Stimulated activated naive CD8-positive, alpha-beta T cell treated with anti-CD3 and anti-CD28 coated beads, Interleukin-15, amount 100 ng/mL, for 72 hours (primary cell): ENCODE measurements around the gene TICRR.

ENCODE experiments used
- ATAC-seq: fragments of 150-1000 bp; cut with Tn5 transposase; 2 replicates; pipeline ENCODE4 v1.10.0; 2021; ENCODE audit warnings: mild to moderate bottlenecking, moderate library complexity
- DNase-seq, 2 donors: peaks; one replicate each; pipeline ENCODE4 v3.0.0; 2021 to 2022
- H3K27ac Mint-ChIP-seq, 2 donors: one replicate each; pipeline ENCODE4 v1.8.0; 2022; ENCODE audit warnings: mild to moderate bottlenecking in 2 of 2, mixed read lengths in 2 of 2, moderate library complexity in 2 of 2
- H3K27me3 Mint-ChIP-seq: one replicate; pipeline ENCODE4 v1.8.0; 2022; ENCODE audit warnings: mixed read lengths
- H3K4me1 Mint-ChIP-seq: one replicate; pipeline ENCODE4 v1.8.0; 2022; ENCODE audit warnings: mild to moderate bottlenecking, mixed read lengths
- H3K4me3 Mint-ChIP-seq, 2 donors: one replicate each; pipeline ENCODE4 v1.8.0; 2022; ENCODE audit warnings: mild to moderate bottlenecking in 2 of 2, mixed read lengths in 2 of 2, moderate library complexity in 1 of 2
- H3K9me3 Mint-ChIP-seq, 2 donors: one replicate each; pipeline ENCODE4 v1.8.0; 2022; ENCODE audit warnings: mixed read lengths in 2 of 2

TICRR gene

GRCh38 chr15:89669309-89669865 is 94.1 kb downstream of the TICRR start:
- H3K27me3 Mint-ChIP-seq: peaks cover 37% of the 10 kb centered on the region
- H3K9me3 Mint-ChIP-seq: no peaks in the 10 kb centered on the region
- no peak for ATAC-seq
- H3K4me3 Mint-ChIP-seq: no peak overlapping the region
- H3K4me1 Mint-ChIP-seq: peaks cover 13% of the 10 kb centered on the region
- DNase-seq: no peak
- H3K27ac Mint-ChIP-seq: no peak overlapping the region

DNA sequence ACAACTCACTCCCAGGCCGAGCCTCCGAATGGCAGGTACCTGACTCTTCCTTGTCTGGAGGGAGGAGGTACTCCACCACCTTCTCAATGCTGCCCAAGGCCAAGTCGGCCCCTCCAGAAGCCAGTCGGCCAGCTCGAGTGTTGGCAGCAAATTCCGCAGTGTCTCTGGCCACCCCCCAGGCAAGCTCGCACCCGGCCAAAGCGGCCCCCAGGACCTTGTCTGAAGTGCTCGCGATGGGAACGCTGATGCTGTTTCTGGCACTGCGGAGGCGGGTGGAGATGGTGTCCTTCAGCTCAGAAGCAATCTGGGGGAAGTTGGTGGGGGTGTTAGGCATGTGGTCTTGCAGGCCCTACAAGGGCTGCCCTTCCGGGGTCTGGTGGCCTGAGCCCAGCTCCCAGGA is 94.7 kb downstream of the TICRR start:
- ATAC-seq (no peak), DNase-seq (no peak)
- Mint-ChIP-seq H3K4me3 (no peak overlapping the region), H3K9me3 (no peaks in the 10 kb centered on the region), H3K27ac (no peak overlapping the region), H3K27me3 (peaks cover 31% of the 10 kb centered on the region), H3K4me1 (peaks cover 13% of the 10 kb centered on the region)

- Mint-ChIP-seq H3K4me1 (peaks cover 13% of the 10 kb centered on the region), H3K27ac (no peak overlapping the region), H3K9me3 (no peaks in the 10 kb centered on the region), H3K4me3 (no peak overlapping the region), H3K27me3 (peaks cover 23% of the 10 kb centered on the region)
- ATAC-seq: no peak
- DNase-seq: no peak
Measured at GRCh38 chr15:89670971-89671560, 95.8 kb downstream of the TICRR start.

DNA sequence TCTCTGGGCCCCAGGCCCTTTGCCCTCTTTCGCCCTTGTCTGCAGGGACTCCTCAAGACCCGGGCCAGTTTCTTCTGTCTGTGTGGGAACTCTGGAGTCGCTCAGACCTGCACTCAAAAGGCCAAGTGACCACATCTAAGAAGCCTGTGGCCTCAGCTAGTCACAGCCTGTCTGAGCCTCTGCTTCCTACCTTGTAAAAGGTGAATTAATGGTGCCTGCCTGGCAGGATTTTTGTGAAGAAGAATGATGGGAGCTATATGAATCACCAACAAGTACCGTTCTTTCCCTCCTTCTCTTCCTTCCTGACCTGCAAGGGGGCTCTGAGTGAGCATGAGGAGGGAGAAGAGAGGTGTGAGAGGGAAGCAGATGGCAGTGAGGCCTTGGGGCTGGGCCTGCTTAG is 96.4 kb downstream of the TICRR start:
- Mint-ChIP-seq H3K4me3 (no peak overlapping the region), H3K27ac (no peak overlapping the region), H3K4me1 (peaks cover 13% of the 10 kb centered on the region), H3K27me3 (peaks cover 17% of the 10 kb centered on the region), H3K9me3 (no peaks in the 10 kb centered on the region)
- ATAC-seq (no peak), DNase-seq (no peak)

DNA sequence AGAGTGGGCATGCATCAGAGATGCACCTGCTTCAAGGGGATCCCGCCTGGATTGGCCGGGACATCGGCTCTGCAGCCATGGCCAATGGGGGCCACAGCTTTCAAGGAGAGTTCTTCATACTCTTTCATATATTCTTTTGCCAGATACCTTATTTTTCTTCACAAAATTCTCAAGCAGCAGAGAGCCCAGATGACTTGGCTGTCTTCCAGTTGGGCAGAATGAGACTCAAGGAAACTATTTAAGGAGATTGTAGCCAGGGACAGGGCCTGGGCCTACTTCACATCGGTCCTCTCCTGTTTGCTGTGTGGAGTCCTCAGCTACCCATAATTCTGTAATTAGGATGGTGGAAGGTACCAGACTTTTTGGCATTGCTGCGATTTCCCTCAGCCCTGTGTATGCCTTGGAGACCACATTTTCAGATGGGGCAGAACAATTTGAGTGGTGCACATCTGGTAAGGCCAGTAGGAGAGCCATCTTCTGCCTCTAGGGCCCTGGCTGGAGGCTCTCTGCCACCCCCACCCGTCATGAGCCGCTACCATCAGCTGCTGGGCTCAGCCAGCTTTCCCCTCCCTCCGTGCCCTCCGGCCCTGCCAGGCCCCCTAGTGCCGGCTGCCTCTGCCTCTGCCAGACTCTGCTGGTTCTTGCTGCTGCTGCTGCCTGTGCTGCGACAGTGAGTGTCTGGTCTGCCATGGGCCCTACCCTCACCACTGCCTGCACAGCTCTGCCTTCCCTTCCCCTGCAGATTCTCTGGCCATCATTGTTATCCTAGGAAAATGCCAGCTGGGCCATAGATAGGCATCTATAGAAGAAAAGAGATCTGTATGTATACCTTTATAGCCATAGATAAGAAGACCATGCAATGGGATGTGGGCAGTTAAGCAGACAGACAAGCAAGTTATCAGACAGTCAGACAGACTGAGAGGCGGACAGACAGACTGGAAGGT is 97.2 kb downstream of the TICRR start:
- DNase-seq: no peak

GRCh38 chr15:89673165-89673512 is 97.9 kb downstream of the TICRR start:
- DNase-seq (peak; percentile 23 to 31), ATAC-seq (peak; percentile 75)
- Mint-ChIP-seq H3K4me3 (no peak overlapping the region), H3K27me3 (peaks cover 3% of the 10 kb centered on the region), H3K27ac (no peak overlapping the region), H3K4me1 (peaks cover 13% of the 10 kb centered on the region), H3K9me3 (no peaks in the 10 kb centered on the region)

More for the DNA sequence above, 97.2 kb downstream of the TICRR start:
- Mint-ChIP-seq H3K27me3 (peaks cover 9% of the 10 kb centered on the region), H3K4me3 (no peak overlapping the region), H3K4me1 (peaks cover 13% of the 10 kb centered on the region), H3K9me3 (no peaks in the 10 kb centered on the region), H3K27ac (peak overlapping the region in 1 of 2 donors; percentile 67)
- no peak for ATAC-seq

DNA sequence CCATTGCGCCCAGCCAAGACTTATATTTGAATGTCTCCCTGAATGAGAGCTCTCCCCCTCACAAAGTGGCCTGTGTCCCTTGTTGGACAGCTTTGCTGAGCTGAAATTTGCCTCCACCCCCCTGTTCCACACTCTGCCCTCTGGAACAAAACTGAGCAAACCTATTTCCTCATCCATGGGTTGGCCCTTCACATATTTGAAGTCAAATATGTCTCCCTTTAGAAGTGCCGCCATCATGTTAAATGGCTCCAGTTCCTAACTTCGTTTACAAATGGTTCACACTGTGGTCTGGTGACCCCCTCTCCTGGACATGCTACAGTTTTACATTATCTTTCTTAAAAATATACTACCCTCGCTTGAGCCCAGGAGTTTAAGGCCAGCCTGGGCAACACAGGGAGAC is 99.3 kb downstream of the TICRR start:
- H3K27ac Mint-ChIP-seq: no peak overlapping the region
- DNase-seq: no peak
- ATAC-seq: no peak
- no peaks in the 10 kb centered on the region for H3K9me3 Mint-ChIP-seq
- no peaks in the 10 kb centered on the region for H3K27me3 Mint-ChIP-seq
- peaks cover 13% of the 10 kb centered on the region for H3K4me1 Mint-ChIP-seq
- no peak overlapping the region for H3K4me3 Mint-ChIP-seq

DNA sequence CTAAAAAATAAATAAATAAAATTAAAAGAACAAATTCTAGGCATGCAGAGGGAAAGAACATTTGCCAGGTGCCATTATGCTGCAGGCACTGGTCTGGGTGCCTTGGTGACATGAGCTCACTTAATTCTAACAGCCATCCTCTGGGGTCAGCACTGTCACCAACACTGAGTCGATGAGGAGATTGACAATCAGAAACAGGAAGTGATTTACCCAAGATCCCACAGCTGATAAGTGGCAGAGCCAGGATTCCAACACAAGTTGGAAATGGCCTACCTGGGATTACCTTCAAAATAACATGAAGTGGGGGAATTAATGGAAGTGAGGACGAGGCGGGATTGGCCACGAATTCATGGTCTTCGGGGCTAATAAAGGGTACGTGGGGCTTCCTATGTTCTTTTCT is 100.3 kb downstream of the TICRR start:
- H3K4me1 Mint-ChIP-seq: peaks cover 13% of the 10 kb centered on the region
- no peak overlapping the region for H3K4me3 Mint-ChIP-seq
- no peak overlapping the region for H3K27ac Mint-ChIP-seq
- H3K9me3 Mint-ChIP-seq: no peaks in the 10 kb centered on the region
- DNase-seq (no peak), ATAC-seq (no peak)
- no peaks in the 10 kb centered on the region for H3K27me3 Mint-ChIP-seq

DNA sequence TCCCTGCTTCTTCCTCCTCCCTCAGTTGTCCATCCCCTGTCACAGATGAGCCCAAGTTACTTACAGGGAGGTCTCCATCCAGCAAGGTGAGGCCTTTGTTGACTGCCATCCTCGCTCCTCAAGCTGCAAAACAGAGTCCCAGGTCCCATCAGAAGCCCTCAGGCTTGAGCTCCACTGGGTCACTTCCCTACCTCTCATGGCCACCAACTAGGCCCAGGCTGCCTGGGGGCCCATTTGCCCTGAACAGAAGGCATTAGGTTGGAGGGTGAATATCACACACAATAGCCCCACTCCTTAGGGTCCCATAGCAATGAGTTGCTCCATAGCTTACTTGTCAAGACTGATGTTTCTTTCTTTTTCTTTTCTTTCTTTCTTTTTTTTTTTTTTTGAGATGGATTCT is 102.1 kb downstream of the TICRR start:
- Mint-ChIP-seq H3K27me3 (no peaks in the 10 kb centered on the region), H3K4me3 (no peak overlapping the region), H3K9me3 (no peaks in the 10 kb centered on the region), H3K27ac (no peak overlapping the region), H3K4me1 (no peaks in the 10 kb centered on the region)
- ATAC-seq (no peak), DNase-seq (no peak)
